K562 (cell line): ENCODE data around the gene CALM3. TPM values are rescaled to one million over a fixed set of nuclear protein-coding genes. Genes with fewer than 3 reads are reported as not detected.

Experiments
- ATAC-seq: fragments of 200-7000 bp; cut with Tn5 transposase; 3 replicates; pipeline ENCODE4 v1.9.1; 2020; ENCODE audit warnings: moderate library complexity
- BruUV-seq: library from RNA; stranded (reverse); fragments of 400-500 nt; replicated peaks from 2 replicates; lab custom pipeline; 2021; lab: Mats Ljungman, UMichigan
- CTCF ChIA-PET: fragments of 300-600 bp; formaldehyde crosslinking; extraction: SDS; loops from one replicate; lab custom pipeline; 2021; ENCODE audit warnings: low intra/inter-chr PET ratio; lab: Yijun Ruan, JAX
- POLR2A ChIA-PET: fragments of 300-600, 350-650 bp; sonication (Branson Sonifier 250); formaldehyde crosslinking; extraction: SDS; loops from one replicate; lab custom pipeline; 2021; ENCODE audit warnings: antibody characterized with exemption, inconsistent platforms; lab: Yijun Ruan, JAX
- DNase-seq, 4 experiments: peaks; one replicate each; pipeline versions ENCODE4 v3.0.0 to v3.0.0-alpha.2; 2011 to 2018; ENCODE audit warnings: low spot score in 3 of 4, mixed read lengths in 3 of 4; ENCODE audit errors: extremely low read depth in 1 of 4
- FAIRE-seq: peaks from 2 replicates; lab custom pipeline; 2011; peaks lifted over from hg19 to GRCh38; lab: Jason Lieb, UNC
- H2AFZ ChIP-seq: 2 replicates; pipeline ENCODE4 v1.6.0; 2011; ENCODE audit warnings: low read depth, low read length, control low read depth, inconsistent platforms
- H3K27ac ChIP-seq: fragments of 200-600 bp; 3 replicates; pipeline ENCODE4 v1.8.0; 2011; ENCODE audit warnings: low read depth, mild to moderate bottlenecking, control low read depth, inconsistent platforms, low read length, moderate library complexity, mixed read lengths; ENCODE audit errors: extremely low read depth
- H3K27me3 ChIP-seq, 2 experiments: fragments of 300-600 bp in 1 of 2; 2 replicates in 1 of 2; 3 replicates in 1 of 2; pipeline versions ENCODE4 v1.6.0 to v1.8.0; 2011; ENCODE audit warnings: inconsistent platforms in 2 of 2, low read length in 2 of 2, mild to moderate bottlenecking in 1 of 2, mixed read lengths in 1 of 2, moderate library complexity in 1 of 2; ENCODE audit not compliant: control insufficient read depth in 2 of 2, insufficient read depth in 2 of 2
- H3K36me3 ChIP-seq: fragments of 300-600 bp; 3 replicates; pipeline ENCODE4 v1.8.0; 2011; ENCODE audit warnings: mild to moderate bottlenecking, low read length, inconsistent platforms; ENCODE audit not compliant: control insufficient read depth, insufficient read depth
- H3K4me1 ChIP-seq, 2 experiments: fragments of 200-600 bp in 1 of 2; replicated peaks in 1 of 2; 2 replicates in 1 of 2; 3 replicates in 1 of 2; pipeline versions ENCODE4 v1.5.1 to v1.8.0; 2011; ENCODE audit warnings: inconsistent platforms in 2 of 2, low read length in 2 of 2, mild to moderate bottlenecking in 1 of 2, mixed read lengths in 1 of 2, moderate library complexity in 1 of 2; ENCODE audit not compliant: control insufficient read depth in 2 of 2, insufficient read depth in 2 of 2
- H3K4me2 ChIP-seq: 2 replicates; pipeline ENCODE4 v1.6.1; 2011; ENCODE audit warnings: low read length, control low read depth, inconsistent platforms, mixed read lengths; ENCODE audit not compliant: insufficient read depth
- H3K4me3 ChIP-seq: fragments of 200-600 bp; sonication (generic), shearing (Covaris generic); 2 replicates; pipeline ENCODE4 v1.5.1; 2016; ENCODE audit warnings: control low read depth, inconsistent platforms
- H3K79me2 ChIP-seq: fragments of 200-600 bp; 3 replicates; pipeline ENCODE4 v1.8.0; 2011; ENCODE audit warnings: low read length, inconsistent platforms; ENCODE audit not compliant: control insufficient read depth, insufficient read depth
- H3K9ac ChIP-seq, 2 experiments: 2 replicates each; pipeline versions ENCODE4 v1.6.0 to v1.6.1; 2011; ENCODE audit warnings: low read depth in 2 of 2, low read length in 2 of 2, control low read depth in 1 of 2, inconsistent platforms in 1 of 2, mild to moderate bottlenecking in 1 of 2, mixed read lengths in 1 of 2; ENCODE audit not compliant: insufficient read depth in 1 of 2
- H3K9me1 ChIP-seq: one replicate; pipeline ENCODE4 v1.6.0; 2011; ENCODE audit warnings: inconsistent platforms, mild to moderate bottlenecking, low read length, moderate library complexity; ENCODE audit not compliant: control insufficient read depth, insufficient read depth
- H3K9me3 ChIP-seq: replicated peaks from 2 replicates; pipeline ENCODE4 v1.5.1; 2011; ENCODE audit warnings: low read depth, low read length, inconsistent platforms; ENCODE audit not compliant: control insufficient read depth, insufficient read depth
- H4K20me1 ChIP-seq: replicated peaks from 2 replicates; pipeline ENCODE4 v1.6.1; 2011; ENCODE audit warnings: low read length, inconsistent platforms, mixed read lengths; ENCODE audit not compliant: control insufficient read depth, insufficient read depth
- CLOCK ChIP-seq: fragments of 250-450 bp; sonication (Bioruptor Pico); IDR thresholded peaks from 2 replicates; pipeline ENCODE4 v1.4.0; 2020; ENCODE audit warnings: mild to moderate bottlenecking, moderate library complexity, borderline replicate concordance
- JUN ChIP-seq, 2 experiments: sonication (generic) in 1 of 2; formaldehyde crosslinking in 1 of 2; IDR thresholded peaks; 2 replicates each; pipeline versions ENCODE4 v1.6.1 to v1.8.0; 2012 to 2022; ENCODE audit warnings: borderline replicate concordance in 2 of 2, mild to moderate bottlenecking in 2 of 2, improper control_type of control experiment in 1 of 2, low read depth in 1 of 2, low read length in 1 of 2, missing genetic modification reagents in 1 of 2
- MAX ChIP-seq: sonication (generic); formaldehyde crosslinking; IDR thresholded peaks from 2 replicates; pipeline ENCODE4 v1.9.0; 2022; ENCODE audit warnings: mild to moderate bottlenecking, missing genetic modification reagents
- MYC ChIP-seq, 2 experiments: fragments of 250-450 bp in 1 of 2; sonication (Bioruptor Pico) in 1 of 2; IDR thresholded peaks; 2 replicates each; pipeline versions ENCODE4 v1.5.1 to v1.6.1; 2012 to 2021; ENCODE audit warnings: low read depth in 2 of 2, borderline replicate concordance in 1 of 2, improper control_type of control experiment in 1 of 2, low read length in 1 of 2, mild to moderate bottlenecking in 1 of 2, moderate library complexity in 1 of 2
- POLR2G ChIP-seq: fragments of 200-400 bp; formaldehyde crosslinking; IDR thresholded peaks from 2 replicates; pipeline ENCODE4 v1.6.1; 2017; ENCODE audit warnings: low read depth, mild to moderate bottlenecking, antibody characterized with exemption, low read length, moderate library complexity
- RB1 ChIP-seq: fragments of 450-650 bp; IDR thresholded peaks from 2 replicates; pipeline ENCODE4 v1.6.1; 2017; ENCODE audit warnings: low read depth, mild to moderate bottlenecking
- RBFOX2 ChIP-seq: fragments of 200-400 bp; formaldehyde crosslinking; IDR thresholded peaks from 2 replicates; pipeline ENCODE4 v1.6.1; 2017; ENCODE audit warnings: low read depth, mild to moderate bottlenecking, low read length, moderate library complexity
- SETDB1 ChIP-seq: IDR thresholded peaks from one replicate; pipeline ENCODE4 v1.6.1; 2012; ENCODE audit warnings: low read length, control low read depth, inconsistent platforms
- SREBF2 ChIP-seq: sonication (generic); formaldehyde crosslinking; IDR thresholded peaks from 2 replicates; pipeline ENCODE4 v1.4.0; 2020; ENCODE audit warnings: mild to moderate bottlenecking, missing genetic modification reagents
- ZBTB9 ChIP-seq: fragments of 450-650 bp; formaldehyde crosslinking; IDR thresholded peaks from 2 replicates; pipeline ENCODE4 v1.4.0; 2020; ENCODE audit warnings: mild to moderate bottlenecking, moderate library complexity
- WGBS: fragments of 100-300 bp; shearing (Covaris generic); methylation state at CpG from one replicate; pipeline ENCODE4 v1.1.6; 2016; ENCODE audit warnings: low coverage, mixed read lengths; ENCODE audit not compliant: insufficient coverage; ENCODE audit errors: missing lambda C conversion rate; 5-methylcytosine and 5-hydroxymethylcytosine counted together
- in situ Hi-C: fragments of 300-500 bp; cut with MboI; formaldehyde crosslinking; loops from 4 replicates; pipeline ENCODE4 v1.15.0; 2018; ENCODE audit warnings: inconsistent platforms, mixed read lengths
- intact Hi-C: fragments of 100-400 bp; cut with micrococcal nuclease; formaldehyde crosslinking; loops from 2 replicates; pipeline ENCODE4 v1.14.2; 2022
- polyA plus RNA-seq, 8 experiments: library from polyadenylated mRNA; depleted of rRNA in 4 of 8; stranded (reverse) in 5 of 8; unstranded in 3 of 8; fragments of >200 nt; fragmentation: Nextera tagmentation in 2 of 8; fragmentation: Illumina TruSeq in 1 of 8; extraction: Ambion mirVana in 2 of 8; extraction: Trizol in 1 of 8; gene quantifications; 2 replicates each; pipeline versions ENCODE4 v1.2.1 to v1.2.3, GENCODE V29; 2011 to 2014; ENCODE audit warnings: inconsistent platforms in 1 of 8, missing spikeins in 1 of 8
- total RNA-seq, 7 experiments: library from RNA; depleted of rRNA in 6 of 7; stranded (reverse); fragments of >200 nt in 6 of 7; fragmentation: Illumina TruSeq in 2 of 7; extraction: Trizol in 2 of 7; gene quantifications; 2 replicates each; pipeline versions ENCODE4 v1.2.1 to v1.2.3, GENCODE V29; 2011 to 2021; ENCODE audit warnings: low replicate concordance in 1 of 7

Gene CALM3
- total and polyA plus RNA-seq, 9 of the 15 experiments (the other 6 are each of a cell fraction or from before 2014, with no cell fraction given): 34.6 to 350 (median 156) TPM

DNA sequence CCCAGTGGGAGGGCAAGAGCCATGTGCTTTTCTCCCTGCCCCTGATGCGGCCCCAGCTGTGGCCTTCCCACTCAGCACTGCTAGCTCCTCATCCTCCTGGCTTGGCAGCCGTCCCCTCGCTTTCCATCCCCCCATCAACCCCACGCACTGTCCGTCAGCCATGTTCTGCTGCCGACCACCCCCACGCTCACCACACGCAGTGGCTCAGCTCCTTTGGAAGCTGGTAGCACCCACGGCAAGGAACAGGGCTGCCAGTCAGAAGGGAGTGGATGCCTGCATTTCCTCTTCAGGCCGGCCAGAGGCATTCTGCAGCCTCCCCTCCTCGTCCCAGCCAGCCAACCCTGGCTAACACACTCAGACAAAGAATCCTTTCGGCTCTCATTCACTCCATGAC is 6.3 kb downstream of the CALM3 start:
- FAIRE-seq (no peak), ATAC-seq (no peak), DNase-seq (no peak)
- Histone ChIP-seq H3K4me2 (no peak overlapping the region), H2AFZ (no peak overlapping the region), H3K4me1 (peaks cover 13 to 37% of the 10 kb centered on the region in 2 experiments; a peak in 4 of 5 replicates), H3K27me3 (no peaks in the 10 kb centered on the region), H3K27ac (no peak overlapping the region), H4K20me1 (peaks cover 39% of the 10 kb centered on the region), H3K9ac (no peak overlapping the region), H3K36me3 (peaks cover 78% of the 10 kb centered on the region; the same call in 2 of the 3 replicates), H3K9me1 (no peaks in the 10 kb centered on the region), H3K79me2 (peaks cover 36% of the 10 kb centered on the region), H3K9me3 (no peaks in the 10 kb centered on the region), H3K4me3 (no peak overlapping the region)
- peak; percentile 49 for TF ChIP-seq POLR2G
- 0 out of 2 replicates have a peak, but pooled peaks have one; percentile 28 for TF ChIP-seq MAX
- no peak for TF ChIP-seq SREBF2 (CRISPR knock-in tag)
- TF ChIP-seq RBFOX2: peak; percentile 50
- intact Hi-C loops: no loop called here
- ChIA-PET POLR2A (interaction anchor here (0.8 to 1.3 kb wide), 5 partner anchors 9 to 130 kb away, joined by 3 to 6 read pairs (median 3); no protein-coding TSS in a partner anchor), CTCF (no interaction called here)
- no TSS peak for BruUV-seq
- in situ Hi-C loops: no loop called here
- 93% methylated on average over 11 of the region's 12 CpGs for WGBS

DNA sequence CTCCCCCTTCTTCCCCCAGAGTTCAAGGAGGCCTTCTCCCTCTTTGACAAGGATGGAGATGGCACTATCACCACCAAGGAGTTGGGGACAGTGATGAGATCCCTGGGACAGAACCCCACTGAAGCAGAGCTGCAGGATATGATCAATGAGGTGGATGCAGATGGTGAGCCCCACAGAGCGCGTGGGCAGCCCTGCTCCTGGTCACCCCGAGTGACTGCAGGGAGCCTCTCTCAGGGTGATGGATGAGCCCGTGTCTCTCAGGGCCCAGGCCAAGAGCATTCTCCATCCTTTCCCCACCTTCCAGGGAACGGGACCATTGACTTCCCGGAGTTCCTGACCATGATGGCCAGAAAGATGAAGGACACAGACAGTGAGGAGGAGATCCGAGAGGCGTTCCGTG is 7.0 kb downstream of the CALM3 start:
- Histone ChIP-seq H3K9me1 (no peaks in the 10 kb centered on the region), H3K36me3 (peaks cover 72% of the 10 kb centered on the region; the same call in 2 of the 3 replicates), H3K4me3 (no peak overlapping the region), H3K79me2 (peaks cover 29% of the 10 kb centered on the region), H2AFZ (no peak overlapping the region), H3K4me1 (peaks cover 6 to 30% of the 10 kb centered on the region in 2 experiments; a peak in 4 of 5 replicates), H3K9me3 (no peaks in the 10 kb centered on the region), H3K27ac (no peak overlapping the region), H3K4me2 (no peak overlapping the region), H3K9ac (no peak overlapping the region), H3K27me3 (no peaks in the 10 kb centered on the region), H4K20me1 (peaks cover 32% of the 10 kb centered on the region)
- ChIA-PET POLR2A (interaction anchor here (0.8 to 1.0 kb wide), 3 partner anchors 18 to 159 kb away, joined by 3 to 6 read pairs (median 6); no protein-coding TSS in a partner anchor), CTCF (no interaction called here)
- BruUV-seq: no TSS peak
- ATAC-seq (no peak), DNase-seq (peak in 1 of 4 experiments; percentile 26), FAIRE-seq (no peak)
- intact Hi-C loops (no loop called here), in situ Hi-C loops (no loop called here)
- 91% methylated on average over 7 of the region's 9 CpGs for WGBS
- TF ChIP-seq RB1: no peak
- TF ChIP-seq CLOCK: no peak
- TF ChIP-seq ZBTB9 (CRISPR knock-in tag): no peak
- no peak for TF ChIP-seq JUN (IDR thresholded peaks at IDR 0.05; ENCODE audit: borderline replicate concordance, low read depth, low read length)
- no peak for TF ChIP-seq JUN (CRISPR knock-in tag; IDR thresholded peaks at IDR 0.05; ENCODE audit: borderline replicate concordance)
- TF ChIP-seq SETDB1: no peak
- no peak for TF ChIP-seq MYC (IDR thresholded peaks at IDR 0.05; ENCODE audit: low read depth, low read length)
- no peak for TF ChIP-seq MYC (CRISPR knock-in tag; IDR thresholded peaks at IDR 0.05; ENCODE audit: borderline replicate concordance, low read depth)
